ENCODE results near the gene BARD1. TPM values are rescaled to one million over a fixed set of nuclear protein-coding genes. Genes with fewer than 3 reads are reported as not detected.

The BARD1 gene
- total and polyA plus RNA-seq, 2 of the 8 experiments (the other 6 are each of a cell fraction or from before 2014, with no cell fraction given): 11.1 to 29.8 TPM

DNA sequence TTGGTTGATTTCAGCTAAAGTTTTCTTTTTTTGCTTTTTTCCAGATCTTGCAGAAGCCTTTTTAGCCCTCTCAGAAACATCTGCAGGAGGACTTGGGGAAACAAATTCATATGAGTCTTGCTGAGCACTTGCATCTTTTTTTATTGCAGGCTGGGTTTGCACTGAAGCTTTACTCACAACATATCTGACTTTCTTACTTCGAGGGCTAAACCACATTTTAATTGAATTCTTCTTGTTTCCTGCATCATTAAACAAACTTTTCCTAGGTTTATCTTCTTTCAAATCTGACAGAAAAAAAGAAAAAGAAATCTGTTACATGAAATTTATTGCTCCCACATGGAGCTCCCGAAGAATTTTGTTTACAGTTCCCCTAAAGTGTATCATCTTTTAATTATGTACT, 28.3 kb downstream of the BARD1 start:
- no peak overlapping the region for H3K27ac ChIP-seq (ENCODE audit: low read depth, low read length)
- no peak overlapping the region for H4K8ac ChIP-seq (ENCODE audit: extremely low read depth, insufficient read depth, low read length)
- peaks cover 2% of the 10 kb centered on the region; the same call in 1 of the 2 replicates for H3K79me1 ChIP-seq (ENCODE audit: low read depth, low read length)
- H2AK5ac ChIP-seq (ENCODE audit: low read depth, low read length): no peak overlapping the region
- H2BK120ac ChIP-seq (replicated peaks; ENCODE audit: low read depth, low read length): no peak overlapping the region
- H3K9me3 ChIP-seq (ENCODE audit: insufficient read depth in 2 of 2, low read depth in 1 of 2, low read length in 1 of 2): no peaks in the 10 kb centered on the region
- H3K4me3 ChIP-seq (ENCODE audit: extremely low read depth in 1 of 4, insufficient read depth in 2 of 4, low read depth in 3 of 4, low read length in 4 of 4): no peak overlapping the region
- H3K79me2 ChIP-seq (ENCODE audit: control insufficient read depth in 1 of 2, insufficient read depth in 2 of 2, low read length in 2 of 2): peaks cover 0 to 44% of the 10 kb centered on the region in 2 experiments; a peak in 2 of 4 replicates
- no peak overlapping the region for H2BK12ac ChIP-seq (ENCODE audit: low read depth, low read length)
- H2AFZ ChIP-seq (ENCODE audit: low read length): no peak overlapping the region
- peaks cover 2% of the 10 kb centered on the region in 2 experiments for H4K20me1 ChIP-seq (replicated peaks in 1 of 2; ENCODE audit: control insufficient read depth in 1 of 2, insufficient read depth in 2 of 2, low read length in 2 of 2)
- ChIA-PET POLR2A (ENCODE audit: partially characterized antibody) (no interaction called here), CTCF (ENCODE audit: partially characterized antibody) (interaction anchor here (1.2 kb wide), 1 partner anchor 30 kb away, joined by 3 read pairs; no protein-coding TSS in a partner anchor)
- no peaks in the 10 kb centered on the region for H3K23me2 ChIP-seq (ENCODE audit: low read depth, low read length)
- H3K14ac ChIP-seq (ENCODE audit: insufficient read length): no peak overlapping the region
- no peak overlapping the region for H3K23ac ChIP-seq (ENCODE audit: insufficient read length)
- no peak overlapping the region for H4K91ac ChIP-seq (replicated peaks; ENCODE audit: insufficient read length, low read length)
- no peaks in the 10 kb centered on the region for H3K27me3 ChIP-seq (replicated peaks in 1 of 4; ENCODE audit: control insufficient read depth in 3 of 4, extremely low read depth in 1 of 4, insufficient read depth in 3 of 4, low read length in 3 of 4)
- peaks cover 9 to 30% (median 24%) of the 10 kb centered on the region in 4 experiments for H3K36me3 ChIP-seq (ENCODE audit: control insufficient read depth in 2 of 4, insufficient read depth in 4 of 4, low read length in 3 of 4)
- no peak for TF ChIP-seq RNF2 (IDR thresholded peaks at IDR 0.05; ENCODE audit: borderline replicate concordance, low read depth, low read length, missing control alignments, poor library complexity, severe bottlenecking)
- no peak for TF ChIP-seq RBBP5 (IDR thresholded peaks at IDR 0.05; ENCODE audit: borderline replicate concordance, low read depth, low read length)
- TF ChIP-seq GABPA (IDR thresholded peaks at IDR 0.05; ENCODE audit: borderline replicate concordance, insufficient read depth, low read length): no peak
- no peak for TF ChIP-seq EP300 (IDR thresholded peaks at IDR 0.05; ENCODE audit: borderline replicate concordance in 1 of 2, low read depth in 2 of 2, low read length in 2 of 2)
- TF ChIP-seq, protein P1, sequence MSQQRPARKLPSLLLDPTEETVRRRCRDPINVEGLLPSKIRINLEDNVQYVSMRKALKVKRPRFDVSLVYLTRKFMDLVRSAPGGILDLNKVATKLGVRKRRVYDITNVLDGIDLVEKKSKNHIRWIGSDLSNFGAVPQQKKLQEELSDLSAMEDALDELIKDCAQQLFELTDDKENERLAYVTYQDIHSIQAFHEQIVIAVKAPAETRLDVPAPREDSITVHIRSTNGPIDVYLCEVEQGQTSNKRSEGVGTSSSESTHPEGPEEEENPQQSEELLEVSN (IDR thresholded peaks at IDR 0.05): no peak
- no peak for TF ChIP-seq SAP30 (IDR thresholded peaks at IDR 0.05; ENCODE audit: insufficient read depth, insufficient replicate concordance, low read length)
- TF ChIP-seq TBP (IDR thresholded peaks at IDR 0.05; ENCODE audit: low read depth, low read length): no peak
- no peak for TF ChIP-seq RFX5 (IDR thresholded peaks at IDR 0.05; ENCODE audit: borderline replicate concordance, low read depth, low read length)
- TF ChIP-seq JUND (IDR thresholded peaks at IDR 0.05; ENCODE audit: low read length): no peak
- no peak for TF ChIP-seq CREB1 (IDR thresholded peaks at IDR 0.05)
- TF ChIP-seq SIRT6 (IDR thresholded peaks at IDR 0.05; ENCODE audit: low read length): no peak
- TF ChIP-seq ZNF274 (IDR thresholded peaks at IDR 0.05; ENCODE audit: borderline replicate concordance, extremely low read depth, low read length): no peak
- H4K5ac ChIP-seq (ENCODE audit: insufficient read length, low read depth, low read length): no peak overlapping the region
- H3K9ac ChIP-seq (replicated peaks in 1 of 4; ENCODE audit: extremely low read depth in 1 of 4, low read depth in 3 of 4, low read length in 3 of 4): no peak overlapping the region
- no peak for FAIRE-seq
- H3K4me2 ChIP-seq (ENCODE audit: insufficient read depth in 1 of 2, low read depth in 2 of 2, low read length in 2 of 2): no peak overlapping the region
- no peak overlapping the region for H2BK5ac ChIP-seq (ENCODE audit: low read depth, low read length)
- no peak overlapping the region for H2BK20ac ChIP-seq (ENCODE audit: low read length)
- no peak overlapping the region for H3K4ac ChIP-seq (replicated peaks; ENCODE audit: insufficient read length, low read depth, low read length)
- H3K18ac ChIP-seq (ENCODE audit: extremely low read depth, low read length): no peak overlapping the region
- no peak for DNase-seq (ENCODE audit: low read depth in 1 of 2, low spot score in 2 of 2)
- H3K56ac ChIP-seq (replicated peaks; ENCODE audit: insufficient read length, low read depth, low read length): no peak overlapping the region
- H3K4me1 ChIP-seq (replicated peaks in 1 of 4; ENCODE audit: control insufficient read depth in 3 of 4, insufficient read depth in 4 of 4, low read length in 3 of 4): peaks cover 0 to 3% (median 0%) of the 10 kb centered on the region in 4 experiments; a peak in 1 of 7 replicates
- 92% methylated on average over 2 of the region's 2 CpGs; no CpG with 5 or more reads in 1 of the 2 experiments for WGBS, 2 experiments (ENCODE audit: extremely low coverage in 1 of 2, insufficient coverage in 1 of 2, insufficient read length in 1 of 2, insufficient replicate concordance in 2 of 2, low coverage in 1 of 2, low lambda C conversion rate in 2 of 2, missing lambda C conversion rate in 1 of 2)
- no peak overlapping the region for H2BK15ac ChIP-seq (ENCODE audit: low read length)
